ENCODE measurements around the gene MINDY2. TPM values are rescaled to one million over a fixed set of nuclear protein-coding genes. Genes with fewer than 3 reads are reported as not detected.

MINDY2 gene
- total and polyA plus RNA-seq, 10 of the 15 experiments (the other 5 are each of a cell fraction or from before 2014, with no cell fraction given): 0.73 to 9.4 (median 3.3) TPM

DNA sequence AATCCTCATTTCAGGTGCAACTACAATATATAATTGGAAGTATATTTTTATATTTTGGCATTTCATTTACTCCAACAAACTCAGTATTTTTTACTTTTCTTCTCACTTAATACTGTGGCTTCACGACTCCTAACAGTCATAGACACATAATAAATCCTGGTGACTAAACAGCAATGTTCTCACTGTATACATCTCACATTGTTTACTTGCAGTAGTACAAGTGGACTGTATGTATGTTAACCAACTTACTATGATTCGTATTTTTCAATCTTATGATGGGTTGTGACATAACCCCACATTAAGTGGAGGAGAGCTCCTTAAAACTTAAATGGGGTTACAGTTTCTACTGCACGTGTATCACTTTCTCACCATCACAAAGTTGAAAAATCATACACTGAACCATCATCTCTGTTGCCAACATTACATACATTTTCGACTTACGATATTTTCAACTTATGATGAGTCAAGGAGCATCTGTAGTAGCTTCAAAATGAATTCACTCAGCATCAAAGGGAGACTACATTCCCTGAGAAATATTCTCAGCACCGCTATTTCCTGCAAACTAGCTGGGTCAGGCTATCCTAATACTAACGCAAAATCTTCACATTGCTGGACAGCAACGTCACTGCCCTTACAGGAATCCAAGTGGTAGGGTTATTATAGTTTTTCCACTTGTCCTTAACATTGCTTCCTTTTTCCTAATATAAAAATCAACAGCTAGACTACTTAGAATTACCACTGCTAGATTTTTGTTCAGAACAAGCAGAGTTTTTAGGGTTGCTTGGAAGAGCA lies 28.9 kb upstream of the MINDY2 start:
- Histone ChIP-seq H3K9me3 (replicated peaks; ENCODE audit: control insufficient read depth, insufficient read depth, low read length) (no peaks in the 10 kb centered on the region; the same call in 2 of the 3 replicates), H3K27ac (ENCODE audit: control insufficient read depth, insufficient read depth) (no peak overlapping the region), H3K9ac (ENCODE audit: control insufficient read depth, insufficient read depth, low read length) (no peak overlapping the region), H3K27me3 (replicated peaks in 1 of 2; ENCODE audit: control insufficient read depth in 2 of 2, insufficient read depth in 2 of 2, low read length in 1 of 2) (no peaks in the 10 kb centered on the region), H3K36me3 (ENCODE audit: control insufficient read depth in 2 of 2, insufficient read depth in 2 of 2, low read length in 1 of 2) (no peaks in the 10 kb centered on the region), H3K4me1 (ENCODE audit: control insufficient read depth, insufficient read depth, low read length) (no peaks in the 10 kb centered on the region), H3K4me3 (no peak overlapping the region), H3K4me2 (ENCODE audit: control insufficient read depth, insufficient read depth) (no peak overlapping the region), H4K20me1 (ENCODE audit: control insufficient read depth, insufficient read depth) (no peaks in the 10 kb centered on the region), H2AFZ (ENCODE audit: control insufficient read depth, low read depth, low read length) (no peak overlapping the region), H3K79me2 (ENCODE audit: control insufficient read depth, insufficient read depth, low read length) (peaks cover 94% of the 10 kb centered on the region)
- BruUV-seq (replicated peaks): no TSS peak
- FAIRE-seq: peak; percentile 35
- intact Hi-C loops (cut with micrococcal nuclease; ENCODE audit: unreplicated experiment) (loop anchor here (10.0 kb wide), 1 partner anchor 287 kb away; no protein-coding TSS in a partner anchor), in situ Hi-C loops (cut with MboI) (no loop called here)
- WGBS (ENCODE audit: insufficient coverage, insufficient replicate concordance, low lambda C conversion rate, missing lambda C conversion rate): 98% methylated on average over 8 of the region's 8 CpGs
- no peak for ATAC-seq
- TF ChIP-seq KLF5 (IDR thresholded peaks at IDR 0.05; ENCODE audit: partially characterized antibody): no peak
- TF ChIP-seq, protein P1, sequence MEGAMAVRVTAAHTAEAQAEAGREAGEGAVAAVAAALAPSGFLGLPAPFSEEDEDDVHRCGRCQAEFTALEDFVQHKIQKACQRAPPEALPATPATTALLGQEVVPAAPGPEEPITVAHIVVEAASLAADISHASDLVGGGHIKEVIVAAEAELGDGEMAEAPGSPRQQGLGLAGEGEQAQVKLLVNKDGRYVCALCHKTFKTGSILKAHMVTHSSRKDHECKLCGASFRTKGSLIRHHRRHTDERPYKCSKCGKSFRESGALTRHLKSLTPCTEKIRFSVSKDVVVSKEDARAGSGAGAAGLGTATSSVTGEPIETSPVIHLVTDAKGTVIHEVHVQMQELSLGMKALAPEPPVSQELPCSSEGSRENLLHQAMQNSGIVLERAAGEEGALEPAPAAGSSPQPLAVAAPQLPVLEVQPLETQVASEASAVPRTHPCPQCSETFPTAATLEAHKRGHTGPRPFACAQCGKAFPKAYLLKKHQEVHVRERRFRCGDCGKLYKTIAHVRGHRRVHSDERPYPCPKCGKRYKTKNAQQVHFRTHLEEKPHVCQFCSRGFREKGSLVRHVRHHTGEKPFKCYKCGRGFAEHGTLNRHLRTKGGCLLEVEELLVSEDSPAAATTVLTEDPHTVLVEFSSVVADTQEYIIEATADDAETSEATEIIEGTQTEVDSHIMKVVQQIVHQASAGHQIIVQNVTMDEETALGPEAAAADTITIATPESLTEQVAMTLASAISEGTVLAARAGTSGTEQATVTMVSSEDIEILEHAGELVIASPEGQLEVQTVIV (IDR thresholded peaks at IDR 0.05; ENCODE audit: borderline replicate concordance, partially characterized antibody): no peak
- ChIA-PET CTCF (interaction anchor here (0.5 to 3.0 kb wide), 6 partner anchors 9 to 472 kb away, joined by 3 to 17 read pairs (median 3); partner anchors contain the start of gene MINDY2), SMC1A (ENCODE audit: uncharacterized antibody, unreplicated experiment) (interaction anchor here (1.3 to 2.9 kb wide), 5 partner anchors 15 to 114 kb away, joined by 5 to 11 read pairs (median 5); partner anchors contain the start of gene MINDY2), RAD21 (ENCODE audit: unreplicated experiment) (interaction anchor here (3.6 kb wide), 1 partner anchor 17 kb away, joined by 17 read pairs; no protein-coding TSS in a partner anchor), POLR2A (interaction anchor here (0.7 kb wide), 1 partner anchor 187 kb away, joined by 3 read pairs; no protein-coding TSS in a partner anchor)
- DNase-seq (ENCODE audit: low read depth, low spot score): no peak

Measured in GM12878 (cell line).